CD14-positive monocyte (primary cell): ENCODE data around the gene UBXN6. TPM values are rescaled to one million over a fixed set of nuclear protein-coding genes. Genes with fewer than 3 reads are reported as not detected.
A peak's percentile ranks its signal among the peaks of the same experiment; 100 is the strongest.

Experiments used
- DNase-seq, 3 donors: peaks; one replicate each; pipeline ENCODE4 v3.0.0-alpha.2; 2011 to 2022
- H2AFZ ChIP-seq: 2 replicates; pipeline ENCODE4 v1.6.0; 2012; ENCODE audit warnings: mild to moderate bottlenecking, low read depth, low read length, inconsistent platforms; ENCODE audit not compliant: insufficient read depth, poor library complexity, severe bottlenecking
- H3K27ac ChIP-seq, 2 donors: 1 replicate in 1 of 2; 2 replicates in 1 of 2; pipeline ENCODE4 v1.5.1; 2012 to 2013; ENCODE audit warnings: low read length in 2 of 2, control low read depth in 1 of 2, inconsistent platforms in 1 of 2, low read depth in 1 of 2, mild to moderate bottlenecking in 1 of 2
- H3K27me3 ChIP-seq, 2 donors: one replicate each; pipeline versions ENCODE4 v1.6.0 to v1.6.1; 2011 to 2013; ENCODE audit warnings: low read length in 2 of 2; ENCODE audit not compliant: control insufficient read depth in 2 of 2, insufficient read depth in 2 of 2
- H3K36me3 ChIP-seq, 2 donors: replicated peaks in 1 of 2; 1 replicate in 1 of 2; 2 replicates in 1 of 2; pipeline versions ENCODE4 v1.5.1 to v1.6.1; 2012 to 2013; ENCODE audit warnings: low read length in 2 of 2, control low read depth in 1 of 2, inconsistent platforms in 1 of 2, mild to moderate bottlenecking in 1 of 2; ENCODE audit not compliant: insufficient read depth in 2 of 2, control insufficient read depth in 1 of 2
- H3K4me1 ChIP-seq, 2 donors: 1 replicate in 1 of 2; 2 replicates in 1 of 2; pipeline versions ENCODE4 v1.5.1 to v1.6.1; 2012 to 2013; ENCODE audit warnings: low read length in 2 of 2, control low read depth in 1 of 2, inconsistent platforms in 1 of 2, mild to moderate bottlenecking in 1 of 2, moderate library complexity in 1 of 2; ENCODE audit not compliant: insufficient read depth in 2 of 2, control insufficient read depth in 1 of 2
- H3K4me2 ChIP-seq: replicated peaks from 2 replicates; pipeline ENCODE3; 2012; ENCODE audit warnings: low read length, moderate library complexity, mild to moderate bottlenecking; ENCODE audit not compliant: poor library complexity, severe bottlenecking; ENCODE audit errors: extremely low read depth
- H3K4me3 ChIP-seq, 3 experiments: fragments of 200-600 bp in 1 of 3; sonication (generic) in 1 of 3; replicated peaks in 1 of 3; 1 replicate in 2 of 3; 2 replicates in 1 of 3; pipeline ENCODE4 v1.5.1; 2011 to 2013; ENCODE audit warnings: low read length in 3 of 3, mild to moderate bottlenecking in 3 of 3, control low read depth in 2 of 3, low read depth in 2 of 3, inconsistent platforms in 1 of 3, moderate library complexity in 1 of 3
- H3K79me2 ChIP-seq: 2 replicates; pipeline ENCODE4 v1.6.0; 2012; ENCODE audit warnings: mild to moderate bottlenecking, control low read depth, inconsistent platforms, low read length, moderate library complexity; ENCODE audit not compliant: insufficient read depth
- H3K9ac ChIP-seq: 2 replicates; pipeline ENCODE4 v1.6.0; 2017; ENCODE audit warnings: low read length, mild to moderate bottlenecking; ENCODE audit not compliant: insufficient read depth, poor library complexity, severe bottlenecking
- H3K9me3 ChIP-seq, 2 donors: replicated peaks in 1 of 2; 1 replicate in 1 of 2; 2 replicates in 1 of 2; pipeline versions ENCODE4 v1.5.1 to v1.6.1; 2012 to 2013; ENCODE audit warnings: low read length in 2 of 2, control low read depth in 1 of 2; ENCODE audit not compliant: control insufficient read depth in 1 of 2, insufficient read depth in 1 of 2
- H4K20me1 ChIP-seq: 2 replicates; pipeline ENCODE4 v1.6.0; 2012; ENCODE audit warnings: mild to moderate bottlenecking, low read length, control low read depth, moderate library complexity; ENCODE audit not compliant: insufficient read depth
- H3K27ac Mint-ChIP-seq, 7 donors: one replicate each; pipeline ENCODE4 v1.8.0; 2020; ENCODE audit warnings: mild to moderate bottlenecking in 7 of 7, mixed read lengths in 7 of 7, moderate library complexity in 6 of 7, inconsistent platforms in 2 of 7
- H3K27me3 Mint-ChIP-seq, 3 donors: one replicate each; pipeline ENCODE4 v1.8.0; 2021 to 2022; ENCODE audit warnings: low read depth in 3 of 3, mild to moderate bottlenecking in 3 of 3, mixed read lengths in 3 of 3, moderate library complexity in 3 of 3, inconsistent platforms in 1 of 3
- H3K36me3 Mint-ChIP-seq, 2 donors: one replicate each; pipeline ENCODE4 v1.8.0; 2020; ENCODE audit warnings: mixed read lengths in 2 of 2, inconsistent platforms in 1 of 2, mild to moderate bottlenecking in 1 of 2
- H3K4me1 Mint-ChIP-seq: one replicate; pipeline ENCODE4 v1.8.0; 2020; ENCODE audit warnings: mild to moderate bottlenecking, mixed read lengths
- H3K4me3 Mint-ChIP-seq, 2 donors: one replicate each; pipeline ENCODE4 v1.8.0; 2020; ENCODE audit warnings: mild to moderate bottlenecking in 2 of 2, mixed read lengths in 2 of 2, moderate library complexity in 1 of 2
- H3K9me3 Mint-ChIP-seq, 7 donors: one replicate each; pipeline ENCODE4 v1.8.0; 2020 to 2022; ENCODE audit warnings: mixed read lengths in 7 of 7, mild to moderate bottlenecking in 6 of 7, moderate library complexity in 6 of 7, inconsistent platforms in 2 of 7
- WGBS: methylation state at CpG from one replicate; pipeline ENCODE4 v1.1.5; 2013; ENCODE audit warnings: missing lambda C conversion rate; ENCODE audit not compliant: insufficient coverage; 5-methylcytosine and 5-hydroxymethylcytosine counted together
- intact Hi-C, 2 donors: fragments of 100-400 bp; cut with micrococcal nuclease; formaldehyde crosslinking; loops; one replicate each; pipeline versions ENCODE4 v1.15.0 to v1.15.1; 2023
- polyA plus RNA-seq, 3 donors: library from polyadenylated mRNA; depleted of rRNA in 1 of 3; unstranded in 2 of 3; stranded (reverse) in 1 of 3; fragments of 300-500 nt in 2 of 3; fragments of >200 nt in 1 of 3; fragmentation: Illumina TruSeq in 2 of 3; gene quantifications; 1 replicate in 2 of 3; 2 replicates in 1 of 3; pipeline ENCODE4 v1.2.3, GENCODE V29; 2012 to 2021
- TF ChIP-seq, protein P1 (sequence below): fragments of 200-600 bp; IDR thresholded peaks from one replicate; pipeline ENCODE4 v1.8.0; 2022; ENCODE audit warnings: antibody characterized with exemption, mild to moderate bottlenecking

UBXN6 gene
- polyA plus RNA-seq, 3 donors: 3.8 to 64.5 (median 5.4) TPM

DNA sequence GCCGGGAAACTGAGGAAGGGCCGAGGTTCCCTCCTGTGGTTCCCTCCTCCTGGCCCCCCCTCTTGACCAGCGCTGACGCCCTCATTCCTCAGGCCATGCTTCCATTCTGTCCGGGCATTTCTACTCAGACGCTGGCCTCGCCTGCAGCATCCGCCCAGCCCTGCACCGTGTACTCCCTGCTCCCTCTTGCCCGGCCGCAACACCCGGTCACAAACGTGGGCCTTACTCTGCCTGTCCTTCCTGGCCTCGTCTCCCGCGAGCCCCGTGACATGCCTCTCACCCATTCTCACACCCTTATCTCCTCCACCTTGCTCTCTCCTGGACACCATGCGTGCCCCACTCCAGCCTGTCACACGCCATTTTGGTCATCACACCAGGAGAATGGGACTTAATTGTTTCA is 25.8 kb upstream of the UBXN6 start:
- Histone ChIP-seq H3K4me3 (no peak overlapping the region), H3K27me3 (no peaks in the 10 kb centered on the region), H3K36me3 (peaks cover 18 to 46% of the 10 kb centered on the region in 2 donors), H3K4me1 (no peaks in the 10 kb centered on the region), H3K9ac (no peak overlapping the region), H3K4me2 (no peak overlapping the region), H2AFZ (no peak overlapping the region), H3K9me3 (no peaks in the 10 kb centered on the region), H4K20me1 (no peaks in the 10 kb centered on the region), H3K79me2 (no peaks in the 10 kb centered on the region), H3K27ac (no peak overlapping the region)
- no peak for DNase-seq
- no peak overlapping the region for H3K4me3 Mint-ChIP-seq
- 96% methylated on average over 17 of the region's 19 CpGs for WGBS
- H3K36me3 Mint-ChIP-seq: peaks cover 21 to 69% of the 10 kb centered on the region in 2 donors
- TF ChIP-seq, protein P1, sequence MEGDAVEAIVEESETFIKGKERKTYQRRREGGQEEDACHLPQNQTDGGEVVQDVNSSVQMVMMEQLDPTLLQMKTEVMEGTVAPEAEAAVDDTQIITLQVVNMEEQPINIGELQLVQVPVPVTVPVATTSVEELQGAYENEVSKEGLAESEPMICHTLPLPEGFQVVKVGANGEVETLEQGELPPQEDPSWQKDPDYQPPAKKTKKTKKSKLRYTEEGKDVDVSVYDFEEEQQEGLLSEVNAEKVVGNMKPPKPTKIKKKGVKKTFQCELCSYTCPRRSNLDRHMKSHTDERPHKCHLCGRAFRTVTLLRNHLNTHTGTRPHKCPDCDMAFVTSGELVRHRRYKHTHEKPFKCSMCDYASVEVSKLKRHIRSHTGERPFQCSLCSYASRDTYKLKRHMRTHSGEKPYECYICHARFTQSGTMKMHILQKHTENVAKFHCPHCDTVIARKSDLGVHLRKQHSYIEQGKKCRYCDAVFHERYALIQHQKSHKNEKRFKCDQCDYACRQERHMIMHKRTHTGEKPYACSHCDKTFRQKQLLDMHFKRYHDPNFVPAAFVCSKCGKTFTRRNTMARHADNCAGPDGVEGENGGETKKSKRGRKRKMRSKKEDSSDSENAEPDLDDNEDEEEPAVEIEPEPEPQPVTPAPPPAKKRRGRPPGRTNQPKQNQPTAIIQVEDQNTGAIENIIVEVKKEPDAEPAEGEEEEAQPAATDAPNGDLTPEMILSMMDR: no peak
- no peaks in the 10 kb centered on the region for H3K4me1 Mint-ChIP-seq
- H3K27ac Mint-ChIP-seq: peak overlapping the region in 1 of 7 donors; percentile 51
- H3K27me3 Mint-ChIP-seq: peaks cover 0 to 2% (median 2%) of the 10 kb centered on the region in 3 donors
- no peaks in the 10 kb centered on the region for H3K9me3 Mint-ChIP-seq
- intact Hi-C loops: no loop called here

DNA sequence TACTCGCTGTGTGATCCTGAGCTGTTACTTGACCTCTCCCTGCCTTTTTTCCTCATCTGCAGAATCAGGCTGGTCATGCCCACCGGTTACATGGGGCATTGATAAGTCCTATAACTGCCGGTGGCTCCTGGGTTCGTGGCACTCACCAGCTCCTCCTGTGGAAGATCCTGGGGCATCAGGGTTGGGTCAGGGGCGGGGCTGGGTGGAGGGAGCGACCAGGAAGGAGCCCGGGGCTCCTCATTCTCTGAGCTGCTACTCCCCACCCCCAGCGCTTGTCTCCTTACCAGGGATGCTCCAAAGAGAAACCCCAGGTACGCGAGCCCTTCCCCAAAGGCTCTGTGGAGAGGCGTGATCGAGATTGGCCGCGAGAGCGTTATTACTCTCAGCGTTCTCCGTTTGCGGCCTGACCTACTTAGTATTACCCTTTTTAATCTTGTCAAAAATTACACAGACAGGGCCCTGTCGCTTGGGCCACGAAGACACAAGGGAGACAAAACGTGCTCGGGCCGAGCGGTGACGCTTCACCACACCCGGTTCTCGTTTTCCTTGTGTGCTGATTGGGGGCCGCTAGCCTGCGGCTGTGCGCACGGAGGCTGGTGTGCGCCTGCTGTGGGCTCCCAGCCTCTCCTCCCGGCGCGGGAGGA is 25.2 kb upstream of the UBXN6 start:
- Histone ChIP-seq H3K9ac (no peak overlapping the region), H3K4me3 (no peak overlapping the region), H4K20me1 (no peaks in the 10 kb centered on the region), H3K9me3 (no peaks in the 10 kb centered on the region), H2AFZ (no peak overlapping the region), H3K79me2 (no peaks in the 10 kb centered on the region), H3K4me2 (no peak overlapping the region), H3K4me1 (no peaks in the 10 kb centered on the region), H3K36me3 (peaks cover 16 to 47% of the 10 kb centered on the region in 2 donors), H3K27me3 (no peaks in the 10 kb centered on the region), H3K27ac (no peak overlapping the region)
- H3K27me3 Mint-ChIP-seq: peaks cover 0 to 2% (median 2%) of the 10 kb centered on the region in 3 donors
- peak overlapping the region in 1 of 7 donors; percentile 55 for H3K27ac Mint-ChIP-seq
- no peaks in the 10 kb centered on the region for H3K4me1 Mint-ChIP-seq
- DNase-seq: no peak
- TF ChIP-seq, protein P1: no peak
- H3K9me3 Mint-ChIP-seq: no peaks in the 10 kb centered on the region
- peaks cover 19 to 74% of the 10 kb centered on the region in 2 donors for H3K36me3 Mint-ChIP-seq
- intact Hi-C loops: no loop called here
- H3K4me3 Mint-ChIP-seq: no peak overlapping the region
- WGBS: 96% methylated on average over 31 of the region's 35 CpGs
